ENCODE measurements around the gene TIAL1. TPM values are rescaled to one million over a fixed set of nuclear protein-coding genes. Genes with fewer than 3 reads are reported as not detected.
A peak's percentile ranks its signal among the peaks of the same experiment; 100 is the strongest.
"Not testable (repeated sequence)": the region's sequence is repeated elsewhere in the genome, so short reads cannot be mapped to it uniquely, and the experiment has no call there.

Gene TIAL1
- total RNA-seq, 2 donors from 2014 or later = 208 to 219 TPM

DNA sequence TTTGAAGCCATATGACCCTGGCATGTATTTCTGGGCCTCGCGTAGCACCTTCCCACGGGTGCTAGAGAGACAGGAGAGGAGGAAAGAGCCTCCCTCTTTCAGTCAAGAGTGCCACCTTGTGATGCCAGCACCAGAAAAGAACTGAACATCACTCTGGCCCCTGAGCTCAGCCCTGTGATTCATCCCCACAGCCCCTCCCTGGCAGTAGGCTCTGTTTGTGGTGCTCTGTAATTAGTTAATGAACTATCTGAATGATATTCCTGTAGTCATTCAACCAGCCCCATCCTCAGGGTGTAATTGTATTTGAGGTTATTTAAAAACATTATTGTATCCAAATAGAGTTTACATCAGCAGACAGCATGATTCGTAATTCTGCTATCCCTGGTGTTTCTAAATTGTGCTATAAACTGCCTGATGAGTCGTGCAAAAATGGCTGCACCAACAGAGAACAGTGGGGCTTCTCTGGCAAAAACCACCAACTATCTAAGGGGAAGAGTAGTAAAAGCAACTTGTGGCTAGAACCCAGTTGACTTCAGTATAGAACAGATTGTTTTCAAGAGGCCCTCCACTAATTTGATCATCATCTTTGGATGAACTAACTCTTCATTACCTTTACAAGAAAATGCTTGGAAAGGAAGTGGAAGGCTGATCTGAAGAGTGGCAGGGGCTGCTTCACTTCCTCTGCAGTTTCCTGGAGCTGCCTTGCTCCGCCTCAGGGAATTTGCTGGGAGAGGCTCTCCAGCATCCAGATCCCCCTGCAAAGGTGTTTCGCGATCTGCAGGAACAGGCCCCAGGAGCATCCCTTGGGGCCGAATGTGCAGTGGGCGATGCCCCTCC lies 23.7 kb upstream of the TIAL1 start:
- H3K9me3 Mint-ChIP-seq = no peaks in the 10 kb centered on the region
- no peaks in the 10 kb centered on the region for H3K36me3 Mint-ChIP-seq
- H3K27ac Mint-ChIP-seq = peak overlapping the region in 1 of 2 donors; percentile 35
- DNase-seq (ENCODE audit: low spot score in 2 of 2) (no peak), ATAC-seq (peak in 1 of 2 donors; percentile 73)

DNA sequence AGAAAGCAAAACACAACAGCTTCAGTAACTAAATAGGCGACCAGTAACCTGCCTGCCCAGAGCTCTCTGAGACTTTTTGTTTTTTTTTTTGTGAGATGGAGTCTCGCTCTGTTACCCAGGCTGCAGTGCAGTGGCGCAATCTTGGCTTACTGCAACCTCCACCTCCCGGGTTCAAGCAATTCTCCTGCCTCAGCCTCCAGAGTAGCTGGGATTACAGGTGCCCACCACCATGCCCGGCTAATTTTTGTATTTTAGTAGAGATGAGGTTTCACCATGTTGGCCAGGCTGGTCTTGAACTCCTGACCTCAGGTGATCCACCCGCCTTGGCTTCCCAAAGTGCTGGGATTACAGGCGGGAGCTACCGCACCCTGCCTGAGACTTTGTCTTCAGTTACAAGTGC lies 23.0 kb upstream of the TIAL1 start:
- H3K27ac Mint-ChIP-seq = peak overlapping the region in 1 of 2 donors; percentile 35
- not testable (repeated sequence) for DNase-seq (ENCODE audit: low spot score in 2 of 2); ATAC-seq; H3K9me3 Mint-ChIP-seq; H3K36me3 Mint-ChIP-seq

DNA sequence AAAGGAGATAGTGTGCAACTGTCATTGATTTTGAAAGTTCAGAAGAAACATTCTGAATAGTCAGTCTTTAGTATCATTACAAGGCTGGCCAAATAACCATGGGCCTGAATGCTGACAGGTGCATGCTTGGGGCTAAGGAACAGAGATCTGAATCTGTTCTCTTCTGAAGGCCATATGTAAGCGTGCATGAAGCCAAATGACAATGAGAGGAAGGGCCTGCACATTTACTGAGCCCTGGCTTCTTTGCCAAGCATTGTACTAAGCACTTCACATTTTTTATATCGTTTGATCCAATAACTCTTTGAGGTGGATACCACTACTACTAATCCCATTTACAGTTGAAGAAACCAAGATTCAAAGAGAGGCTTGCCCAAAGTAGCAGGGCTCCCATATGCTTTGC lies 22.5 kb upstream of the TIAL1 start:
- Mint-ChIP-seq H3K36me3 (no peaks in the 10 kb centered on the region), H3K9me3 (no peaks in the 10 kb centered on the region), H3K27ac (no peak overlapping the region)
- ATAC-seq (no peak), DNase-seq (ENCODE audit: low spot score in 2 of 2) (no peak)

DNA sequence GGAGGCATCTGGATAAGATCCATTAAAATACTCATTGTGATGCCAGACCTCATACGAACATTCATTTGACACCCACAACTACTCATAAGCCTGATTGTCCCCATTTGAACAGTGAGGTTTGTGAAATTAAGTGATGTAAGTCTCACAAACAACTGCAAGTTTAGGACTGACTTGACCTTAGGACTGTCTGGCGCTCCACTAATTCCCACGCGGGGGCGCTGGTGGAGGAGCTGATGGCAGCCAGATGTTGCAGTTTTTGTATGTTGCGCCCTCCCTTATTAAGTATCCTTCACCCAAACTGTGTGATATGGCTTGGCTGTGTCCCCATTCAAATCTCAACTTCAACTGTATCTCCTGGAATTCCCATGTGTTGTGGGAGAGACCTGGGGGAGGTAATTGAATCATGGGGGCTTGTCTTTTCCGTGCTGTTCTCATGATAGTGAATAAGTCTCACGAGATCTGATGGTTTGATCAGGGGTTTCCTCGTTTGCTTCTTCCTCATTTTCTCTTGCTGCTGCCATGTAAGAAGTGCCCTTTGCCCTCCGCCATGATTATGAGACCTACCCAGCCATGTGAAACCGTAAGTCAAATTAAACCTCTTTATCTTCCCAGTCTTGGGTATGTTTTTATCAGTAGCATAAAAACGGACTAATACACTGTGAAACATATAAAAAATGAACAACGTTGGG lies 20.3 kb upstream of the TIAL1 start:
- no peaks in the 10 kb centered on the region for H3K36me3 Mint-ChIP-seq
- DNase-seq (ENCODE audit: low spot score in 2 of 2) (no peak), ATAC-seq (no peak)

DNA sequence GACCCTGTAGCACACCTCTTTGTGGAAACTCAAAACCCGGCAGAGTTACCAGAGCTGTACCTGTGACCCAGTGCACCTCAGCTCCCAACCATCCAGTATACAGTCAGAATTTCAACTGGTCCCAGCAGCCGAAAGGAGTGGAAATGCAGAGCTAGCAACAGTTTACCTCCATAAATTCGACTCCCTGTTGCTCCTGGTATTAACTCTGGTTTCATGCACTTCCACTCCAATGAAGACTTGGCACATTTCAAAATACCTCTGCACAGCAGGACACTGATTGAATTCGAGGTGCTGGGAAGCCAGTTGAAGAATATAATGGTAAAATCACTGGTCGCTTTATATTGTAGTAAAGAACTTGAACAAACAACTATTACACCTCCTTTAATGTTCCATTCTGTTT lies 17.9 kb upstream of the TIAL1 start:
- no peak overlapping the region for H3K27ac Mint-ChIP-seq
- DNase-seq (ENCODE audit: low spot score in 2 of 2) = no peak
- no peak for ATAC-seq
- H3K36me3 Mint-ChIP-seq = no peaks in the 10 kb centered on the region
- no peaks in the 10 kb centered on the region for H3K9me3 Mint-ChIP-seq

More for the DNA sequence above, 20.3 kb upstream of the TIAL1 start:
- Mint-ChIP-seq H3K9me3 (no peaks in the 10 kb centered on the region), H3K27ac (no peak overlapping the region)

DNA sequence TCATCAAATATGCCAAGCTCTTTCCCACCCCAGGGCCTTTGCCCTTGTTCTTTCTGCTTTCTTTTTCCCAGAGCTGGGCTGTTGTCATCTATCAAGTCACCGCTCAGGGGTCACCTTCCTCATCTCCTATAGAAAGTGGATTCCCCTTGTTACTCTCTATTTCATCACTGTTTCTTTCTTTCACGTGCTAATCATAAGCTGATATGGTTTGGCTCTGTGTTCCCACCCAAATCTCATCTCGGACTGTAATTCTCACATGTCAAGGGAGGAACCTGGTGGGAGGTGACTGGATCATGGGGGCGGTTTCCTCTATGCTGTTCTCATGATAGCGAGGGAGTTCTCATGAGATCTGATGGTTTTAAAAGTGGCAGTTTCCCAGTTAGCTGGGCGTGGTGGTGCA lies 17.0 kb upstream of the TIAL1 start:
- no peak for ATAC-seq
- Mint-ChIP-seq H3K27ac (no peak overlapping the region), H3K9me3 (no peaks in the 10 kb centered on the region), H3K36me3 (no peaks in the 10 kb centered on the region)
- no peak for DNase-seq (ENCODE audit: low spot score in 2 of 2)

DNA sequence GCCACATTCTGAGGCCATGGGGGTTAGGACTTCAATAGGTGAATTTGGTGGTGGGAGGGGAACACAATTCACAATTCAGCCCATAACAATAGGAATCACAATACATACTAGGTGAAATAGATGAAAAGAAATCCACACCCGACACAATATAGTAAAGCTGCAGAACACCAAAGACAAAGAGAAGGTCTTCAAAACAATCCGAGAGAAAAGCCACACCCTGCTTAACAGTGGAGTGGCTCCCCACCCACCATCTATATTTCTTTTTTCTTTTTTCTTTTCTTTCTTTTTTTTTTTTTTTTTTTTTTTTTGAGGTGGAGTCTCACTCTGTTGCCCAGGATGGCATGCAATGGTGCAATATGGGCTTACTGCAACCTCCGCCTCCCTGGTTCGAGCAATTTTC lies 14.7 kb upstream of the TIAL1 start:
- ATAC-seq = no peak
- DNase-seq (ENCODE audit: low spot score in 2 of 2) = no peak
- Mint-ChIP-seq H3K27ac (no peak overlapping the region), H3K9me3 (no peaks in the 10 kb centered on the region), H3K36me3 (no peaks in the 10 kb centered on the region)

DNA sequence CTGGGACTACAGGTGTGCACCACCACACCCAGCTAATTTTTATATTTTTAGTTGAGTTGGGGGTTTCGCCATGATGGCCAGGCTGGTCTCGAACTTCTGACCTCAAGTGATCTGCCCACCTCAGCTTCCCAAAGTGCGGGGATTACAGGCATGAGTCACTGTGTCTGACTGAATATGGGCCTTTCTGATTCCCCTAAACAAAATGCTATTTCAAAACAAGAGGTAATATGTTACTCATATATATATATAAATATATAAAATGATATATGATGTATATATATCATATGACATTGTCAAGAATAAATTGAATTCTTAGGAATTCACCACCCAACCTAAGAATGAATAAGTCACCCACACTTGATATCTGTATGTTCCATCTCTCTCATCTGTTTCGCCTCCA lies 12.8 kb upstream of the TIAL1 start:
- ATAC-seq (no peak), DNase-seq (ENCODE audit: low spot score in 2 of 2) (no peak)
- no peaks in the 10 kb centered on the region for H3K9me3 Mint-ChIP-seq
- no peak overlapping the region for H3K27ac Mint-ChIP-seq
- H3K36me3 Mint-ChIP-seq = no peaks in the 10 kb centered on the region

DNA sequence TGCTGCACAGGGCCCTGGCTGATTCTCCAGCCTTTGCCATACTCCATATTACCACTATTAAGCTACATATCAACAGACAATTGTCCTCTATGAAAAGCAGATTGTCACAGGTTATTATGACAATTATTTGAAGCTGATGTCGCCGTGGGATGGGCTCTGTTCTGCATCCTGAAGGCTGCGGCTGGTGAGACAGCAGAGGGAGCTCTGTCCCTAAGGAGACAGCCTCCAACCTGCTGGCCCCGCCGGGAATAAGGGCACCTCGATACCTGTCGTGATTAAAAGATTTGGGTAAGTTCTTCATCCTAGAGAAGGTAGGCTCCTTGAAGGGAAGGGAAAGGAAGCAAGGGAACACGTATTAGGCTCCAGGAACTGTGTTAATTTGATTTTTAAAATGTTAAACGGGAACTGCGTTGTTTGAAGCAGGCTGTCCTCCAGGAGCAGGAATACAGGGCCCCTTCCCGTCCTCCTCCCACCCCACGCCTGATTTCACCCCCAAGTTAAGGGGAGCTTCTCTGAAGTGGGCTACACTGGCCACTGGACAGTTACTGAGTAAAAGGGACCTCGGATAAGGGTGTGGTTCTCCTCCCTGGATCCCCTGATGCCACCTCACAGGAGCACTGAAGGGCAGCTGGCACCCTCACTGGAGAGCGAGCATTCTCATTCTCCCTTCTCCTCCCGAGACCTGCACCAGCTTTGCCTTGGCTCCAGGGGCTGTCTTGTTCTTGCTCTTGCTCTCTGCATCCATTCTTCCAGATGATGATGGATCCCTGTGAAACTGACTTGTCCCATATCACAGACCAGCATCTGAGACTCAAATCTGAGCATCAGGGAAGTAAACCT lies 11.8 kb upstream of the TIAL1 start:
- no peaks in the 10 kb centered on the region for H3K36me3 Mint-ChIP-seq
- peak; percentile 58 to 66 for ATAC-seq
- peak in 1 of 2 donors; percentile 18 for DNase-seq (ENCODE audit: low spot score in 2 of 2)
- H3K9me3 Mint-ChIP-seq = no peaks in the 10 kb centered on the region
- H3K27ac Mint-ChIP-seq = peak overlapping the region in 1 of 2 donors; percentile 87

DNA sequence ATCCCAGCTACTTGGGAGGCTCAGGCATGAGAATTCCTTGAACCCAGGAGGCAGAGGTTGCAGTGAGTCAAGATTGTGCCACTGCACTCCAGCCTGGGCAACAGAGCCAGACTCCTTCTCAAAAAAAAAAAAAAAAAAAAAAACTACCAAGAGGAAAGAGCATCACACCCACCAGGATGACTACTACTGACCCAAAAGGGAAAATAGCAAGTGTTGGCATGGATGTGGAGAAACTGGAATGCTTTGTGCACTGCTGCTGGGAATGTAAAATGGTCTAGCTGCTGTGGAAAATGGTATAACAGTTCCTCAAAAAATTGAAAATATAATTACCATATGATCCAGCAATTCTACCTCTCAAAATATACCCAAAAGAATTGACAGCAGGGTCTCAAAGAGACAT lies 7.7 kb upstream of the TIAL1 start:
- no peak overlapping the region for H3K27ac Mint-ChIP-seq
- H3K36me3 Mint-ChIP-seq = no peaks in the 10 kb centered on the region
- ATAC-seq (no peak), DNase-seq (ENCODE audit: low spot score in 2 of 2) (no peak)
- no peaks in the 10 kb centered on the region for H3K9me3 Mint-ChIP-seq

DNA sequence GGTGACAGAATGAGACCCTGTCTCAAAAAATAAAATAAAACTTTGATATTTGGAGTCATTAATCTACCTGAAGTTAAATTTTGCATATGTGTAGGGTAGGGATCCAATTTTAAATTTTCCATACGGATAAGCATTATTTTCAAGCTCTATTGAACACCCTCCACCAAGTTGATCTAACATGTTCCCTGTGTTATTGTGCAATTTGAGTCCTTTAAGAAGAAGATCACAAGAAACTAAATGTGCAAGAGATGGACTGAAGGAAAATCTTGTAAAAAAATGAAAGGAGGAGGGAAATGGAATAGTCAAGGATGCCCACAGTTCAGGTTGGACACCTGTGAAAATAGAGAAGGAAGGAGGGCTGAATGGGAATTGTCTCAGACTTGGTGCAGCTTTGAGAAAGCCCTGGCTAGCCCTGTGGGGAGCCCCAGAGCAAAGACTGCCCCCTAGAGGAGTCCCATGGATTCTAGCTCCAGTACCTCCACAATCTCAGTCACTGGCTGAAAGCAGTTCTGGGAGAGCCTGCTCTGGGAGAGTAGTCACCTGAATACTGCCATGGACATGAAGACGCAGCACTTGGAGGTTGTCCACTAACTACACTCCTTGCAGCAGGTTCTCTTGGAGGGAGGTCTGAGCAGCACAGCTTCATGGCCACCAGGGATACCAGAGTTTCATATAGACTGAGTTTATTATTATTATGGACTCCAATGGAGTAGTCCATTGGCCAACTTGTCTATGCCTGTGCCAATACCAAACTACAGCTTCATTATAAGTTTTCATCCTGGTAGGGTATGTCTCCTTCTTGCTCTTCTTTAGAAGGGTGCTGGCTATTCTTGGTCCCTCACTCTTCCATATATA lies 5.7 kb upstream of the TIAL1 start:
- peak in 1 of 2 donors; percentile 57 for DNase-seq (ENCODE audit: low spot score in 2 of 2)
- Mint-ChIP-seq H3K9me3 (no peaks in the 10 kb centered on the region), H3K36me3 (peaks cover 7 to 11% of the 10 kb centered on the region in 2 donors), H3K27ac (no peak overlapping the region)
- peak; percentile 88 to 93 for ATAC-seq

DNA sequence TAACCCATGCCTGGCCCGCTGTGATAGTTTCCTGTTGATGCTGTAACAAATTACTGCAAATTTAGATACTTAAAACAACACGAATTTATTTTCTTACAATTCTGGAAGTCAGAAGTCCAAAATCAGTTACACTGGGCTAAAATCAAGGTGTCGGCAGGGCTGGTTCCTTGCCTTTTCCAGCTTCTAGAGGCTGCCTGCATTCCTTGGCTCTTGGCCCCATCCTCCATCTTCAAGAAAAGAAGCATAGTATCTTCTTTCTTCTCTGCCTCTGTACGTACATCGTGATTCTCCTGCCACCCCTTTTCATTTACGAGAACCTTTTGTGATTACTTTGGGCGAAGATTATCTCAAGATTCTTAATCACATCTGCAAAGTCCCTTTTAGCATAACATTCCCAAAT lies 1.6 kb upstream of the TIAL1 start:
- DNase-seq (ENCODE audit: low spot score in 2 of 2) = no peak
- no peak for ATAC-seq
- Mint-ChIP-seq H3K9me3 (no peaks in the 10 kb centered on the region), H3K27ac (peak overlapping the region in 1 of 2 donors; percentile 77), H3K36me3 (peaks cover 30 to 45% of the 10 kb centered on the region in 2 donors)

DNA sequence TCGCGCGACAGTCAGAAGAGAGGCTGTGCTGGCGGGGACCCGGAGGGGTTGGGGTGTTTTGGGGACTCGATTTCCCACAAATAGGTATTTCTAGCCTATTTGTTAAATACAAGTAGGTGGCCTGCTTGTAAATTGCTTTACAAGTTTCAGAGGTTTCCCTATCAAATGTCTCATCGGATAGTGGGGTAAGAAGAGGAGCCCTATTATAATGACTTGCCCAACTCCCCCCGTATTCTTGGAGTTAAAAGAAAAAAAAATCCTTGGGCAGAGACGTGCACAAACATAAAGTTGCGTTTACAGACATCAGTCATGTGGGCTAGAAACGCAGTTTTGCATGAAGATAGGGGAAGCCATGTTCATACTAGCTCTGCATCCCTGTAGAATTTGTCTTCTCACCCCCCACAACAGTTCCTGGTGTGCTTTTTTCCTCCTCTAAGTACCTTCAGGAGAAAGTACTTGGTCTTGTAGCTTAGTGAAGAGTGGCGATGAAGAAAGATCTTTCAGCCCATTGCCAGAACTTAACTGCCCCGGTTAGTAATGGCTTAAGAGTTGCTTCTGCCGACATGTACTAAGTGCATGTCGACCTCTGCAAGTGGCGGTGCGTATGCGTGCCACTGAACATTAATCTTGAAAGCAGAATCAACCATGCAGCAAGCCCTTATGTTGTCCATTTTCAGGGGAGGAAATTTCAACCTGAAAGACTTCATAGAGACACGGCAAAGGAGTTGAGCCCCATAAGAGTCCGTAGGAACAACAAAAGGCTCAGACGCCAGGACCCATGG lies 832 bp upstream of the TIAL1 start:
- no peak for DNase-seq (ENCODE audit: low spot score in 2 of 2)
- Mint-ChIP-seq H3K36me3 (peaks cover 34 to 45% of the 10 kb centered on the region in 2 donors), H3K27ac (peak overlapping the region; percentile 96 to 99), H3K9me3 (no peaks in the 10 kb centered on the region)
- no peak for ATAC-seq

DNA sequence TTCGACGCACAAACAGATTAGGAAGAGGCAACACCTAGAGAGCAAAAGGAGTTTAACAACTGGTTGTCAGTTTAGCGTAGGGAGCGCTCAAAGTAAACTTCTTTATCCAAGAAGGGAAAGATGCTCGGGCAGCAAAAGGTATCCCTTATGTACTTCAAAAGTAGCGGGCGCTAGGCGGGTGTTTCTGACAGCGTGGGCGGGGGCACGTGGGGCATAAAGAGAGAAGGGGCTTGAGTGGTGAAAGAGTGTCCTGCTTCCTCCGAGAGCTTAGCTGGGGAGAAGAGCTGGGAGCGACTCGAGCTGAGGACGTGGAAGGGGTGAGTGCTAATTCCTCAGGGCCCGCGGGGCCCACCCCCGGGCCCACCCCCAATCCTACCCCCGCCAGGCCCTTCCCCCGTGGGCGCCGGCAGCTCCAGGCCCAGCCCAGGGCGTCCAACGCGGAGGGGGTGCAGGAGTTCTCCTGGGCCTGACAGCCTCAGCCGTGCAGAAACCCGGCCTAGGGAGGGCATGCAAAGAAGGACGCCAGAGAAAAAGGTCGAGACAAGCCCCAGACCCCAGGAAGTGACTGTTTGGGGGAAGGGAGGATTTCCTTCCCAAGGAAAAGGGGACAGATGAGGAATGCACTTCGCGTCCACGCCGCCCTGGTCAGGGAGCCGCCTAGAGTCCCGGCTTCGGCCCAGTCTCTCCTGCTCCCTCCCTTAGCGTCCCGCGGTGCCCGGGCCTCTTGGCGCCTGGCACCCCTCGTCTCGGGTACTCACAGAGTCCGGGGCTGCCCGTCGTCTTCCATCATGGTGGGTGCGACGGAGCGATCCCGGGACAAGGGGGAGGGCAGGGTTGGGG lies 868 bp downstream of the TIAL1 start:
- H3K27ac Mint-ChIP-seq = peak overlapping the region; percentile 96 to 97
- peaks cover 45 to 50% of the 10 kb centered on the region in 2 donors for H3K36me3 Mint-ChIP-seq
- DNase-seq (ENCODE audit: low spot score in 2 of 2) (peak; percentile 63 to 73), ATAC-seq (peak; percentile 18 to 25)
- H3K9me3 Mint-ChIP-seq = no peaks in the 10 kb centered on the region
